ENCODE measurements around the gene EME1. TPM values are rescaled to one million over a fixed set of nuclear protein-coding genes. Genes with fewer than 3 reads are reported as not detected.

EME1 gene
- total RNA-seq, 4 donors from 2014 or later: 0.42 to 1.7 (median 1.1) TPM

- H3K27me3 ChIP-seq: no peaks in the 10 kb centered on the region
- H3K4me1 ChIP-seq: no peaks in the 10 kb centered on the region
- no peak overlapping the region for H3K27ac ChIP-seq
- H3K4me3 ChIP-seq: no peak overlapping the region
- DNase-seq (ENCODE audit: low spot score in 2 of 2): no peak
- WGBS, 2 donors: 87 to 94% methylated on average over 2 of the region's 2 CpGs
- TF ChIP-seq POLR2A (IDR thresholded peaks at IDR 0.05): no peak
- TF ChIP-seq CTCF (IDR thresholded peaks at IDR 0.05): no peak
- TF ChIP-seq EP300 (IDR thresholded peaks at IDR 0.05): no peak
- H3K9me3 ChIP-seq: peaks cover 0 to 16% (median 0%) of the 10 kb centered on the region in 4 donors
- H3K36me3 ChIP-seq: no peaks in the 10 kb centered on the region
These were observed 35.1 kb upstream of the EME1 start for GRCh38 chr17:50337956-50338355.

- Histone ChIP-seq H3K27ac (no peak overlapping the region), H3K4me3 (no peak overlapping the region), H3K9me3 (peaks cover 0 to 16% (median 0%) of the 10 kb centered on the region in 4 donors), H3K27me3 (no peaks in the 10 kb centered on the region), H3K4me1 (no peaks in the 10 kb centered on the region), H3K36me3 (no peaks in the 10 kb centered on the region)
- DNase-seq (ENCODE audit: low spot score in 2 of 2): no peak
- TF ChIP-seq CTCF (IDR thresholded peaks at IDR 0.05) (no peak), EP300 (IDR thresholded peaks at IDR 0.05) (no peak), POLR2A (IDR thresholded peaks at IDR 0.05) (no peak)
These were observed 34.4 kb upstream of the EME1 start for GRCh38 chr17:50338645-50339044.

GRCh38 chr17:50339381-50339780, 33.6 kb upstream of the EME1 start:
- Histone ChIP-seq H3K4me1 (no peaks in the 10 kb centered on the region), H3K27me3 (no peaks in the 10 kb centered on the region), H3K4me3 (no peak overlapping the region), H3K36me3 (no peaks in the 10 kb centered on the region), H3K9me3 (peaks cover 0 to 16% (median 0%) of the 10 kb centered on the region in 4 donors), H3K27ac (no peak overlapping the region)
- DNase-seq (ENCODE audit: low spot score in 2 of 2): no peak
- TF ChIP-seq CTCF (IDR thresholded peaks at IDR 0.05) (no peak), EP300 (IDR thresholded peaks at IDR 0.05) (no peak), POLR2A (IDR thresholded peaks at IDR 0.05) (no peak)

GRCh38 chr17:50344731-50345365, 28.2 kb upstream of the EME1 start:
- no peak for DNase-seq (ENCODE audit: low spot score in 2 of 2)
- Histone ChIP-seq H3K36me3 (no peaks in the 10 kb centered on the region), H3K4me3 (no peak overlapping the region), H3K4me1 (peaks cover 0 to 35% (median 15%) of the 10 kb centered on the region in 4 donors), H3K27me3 (no peaks in the 10 kb centered on the region), H3K9me3 (no peaks in the 10 kb centered on the region), H3K27ac (no peak overlapping the region)
- WGBS, 2 donors: 62 to 63% methylated on average over 13 of the region's 13 CpGs
- no peak for TF ChIP-seq EP300 (IDR thresholded peaks at IDR 0.05)
- TF ChIP-seq CTCF (IDR thresholded peaks at IDR 0.05): no peak
- TF ChIP-seq POLR2A (IDR thresholded peaks at IDR 0.05): no peak

GRCh38 chr17:50345432-50346312, 27.4 kb upstream of the EME1 start, which contains the start of gene XYLT2:
Gene XYLT2 (plus strand): TSS chr17:50346126. CDS start chr17:50346141, 15 bp downstream.
- Histone ChIP-seq H3K4me3 (peak within 1 kb of the TSS; percentile 61 to 97 (median 94)), H3K36me3 (no peaks in the 10 kb centered on the region), H3K9me3 (no peaks in the 10 kb centered on the region), H3K27me3 (no peaks in the 10 kb centered on the region), H3K4me1 (peaks cover 0 to 35% (median 15%) of the 10 kb centered on the region in 4 donors), H3K27ac (peak within 1 kb of the TSS; percentile 13 to 85 (median 58))
- 4 to 10% methylated on average over 30 to 56 of the region's 87 CpGs for WGBS, 2 donors
- TF ChIP-seq EP300 (IDR thresholded peaks at IDR 0.05) (peak in 1 of 2 donors; percentile 37), CTCF (IDR thresholded peaks at IDR 0.05) (no peak), POLR2A (IDR thresholded peaks at IDR 0.05) (peak in 1 of 2 donors; percentile 65)
- peak; percentile 74 to 76 for DNase-seq (ENCODE audit: low spot score in 2 of 2)
